ENCODE results near the gene MVB12B.

MVB12B gene

DNA sequence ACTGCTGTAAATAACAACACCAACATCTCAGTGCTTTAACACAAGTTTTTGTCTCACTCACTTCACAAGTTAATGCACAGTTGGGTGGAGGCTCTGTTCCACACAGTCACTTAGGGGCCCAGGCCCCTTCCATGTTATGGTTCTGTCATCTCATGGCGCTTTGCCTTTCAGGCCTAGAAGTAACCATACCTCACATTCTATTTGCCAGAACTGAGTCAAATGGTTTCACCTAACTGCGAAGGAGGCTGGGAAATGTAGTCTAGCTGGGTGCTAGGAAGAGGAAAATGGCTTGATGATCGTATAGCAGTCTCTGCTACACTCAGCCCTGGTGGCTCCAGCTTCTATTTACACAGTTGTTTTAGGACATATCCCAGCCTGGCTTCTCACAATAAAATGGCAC, 23.1 kb upstream of the MVB12B start:
- no peak for DNase-seq (ENCODE audit: low spot score)

DNA sequence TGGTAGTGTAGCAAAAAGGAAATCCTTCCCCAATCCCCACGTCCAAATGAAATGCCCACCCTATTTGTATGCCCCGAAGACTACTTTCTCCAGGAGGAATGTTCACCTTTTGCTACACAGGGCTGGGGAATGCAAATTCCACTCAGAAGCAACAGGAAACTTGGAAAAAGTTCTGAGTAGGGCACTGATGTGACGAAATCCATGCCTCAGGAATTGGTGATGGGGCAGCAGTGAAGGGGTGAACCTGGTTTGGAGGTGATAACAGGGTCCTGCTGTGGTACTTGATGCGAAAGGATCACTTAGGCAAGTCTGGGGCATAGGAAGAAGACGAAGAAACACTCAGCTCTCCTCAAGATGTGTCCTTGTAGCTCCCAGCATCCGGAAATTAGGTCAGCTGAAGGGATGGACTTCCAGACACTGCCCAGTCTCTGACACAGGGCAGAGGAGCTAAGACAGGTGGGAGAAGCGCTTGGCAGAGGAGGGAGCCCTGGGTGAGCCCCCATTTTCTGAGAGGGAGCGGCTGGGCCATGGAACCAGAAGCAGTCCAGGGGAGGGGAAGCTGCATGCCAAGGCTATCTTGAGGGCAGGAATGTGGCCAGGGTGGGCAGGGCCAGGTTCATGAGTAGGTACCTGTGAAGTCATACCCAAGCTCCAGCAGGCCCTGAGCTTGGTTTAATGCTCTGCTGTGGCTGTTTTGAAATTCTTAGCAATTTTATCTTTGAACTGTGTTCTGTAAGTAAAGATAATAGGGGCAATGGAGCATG, 22.2 kb upstream of the MVB12B start:
- no peak for DNase-seq (ENCODE audit: low spot score)

DNA sequence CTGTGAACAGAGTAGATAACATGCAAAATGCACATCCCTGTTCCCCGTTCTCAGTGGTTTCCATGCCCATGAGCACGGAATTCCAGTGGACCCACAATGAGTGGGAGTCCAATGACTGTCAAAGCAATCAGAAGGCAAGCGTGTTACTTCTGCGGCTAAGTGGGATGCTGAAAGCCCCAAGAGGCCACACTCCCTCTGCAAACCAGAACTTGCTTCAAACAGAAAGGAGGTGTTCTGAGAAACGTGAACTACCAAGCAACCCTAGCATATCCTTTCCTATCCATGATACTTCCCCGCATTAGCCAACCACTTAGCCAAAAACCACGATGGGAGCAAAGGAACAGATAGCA, 21.7 kb upstream of the MVB12B start:
- no peak for DNase-seq (ENCODE audit: low spot score)

DNA sequence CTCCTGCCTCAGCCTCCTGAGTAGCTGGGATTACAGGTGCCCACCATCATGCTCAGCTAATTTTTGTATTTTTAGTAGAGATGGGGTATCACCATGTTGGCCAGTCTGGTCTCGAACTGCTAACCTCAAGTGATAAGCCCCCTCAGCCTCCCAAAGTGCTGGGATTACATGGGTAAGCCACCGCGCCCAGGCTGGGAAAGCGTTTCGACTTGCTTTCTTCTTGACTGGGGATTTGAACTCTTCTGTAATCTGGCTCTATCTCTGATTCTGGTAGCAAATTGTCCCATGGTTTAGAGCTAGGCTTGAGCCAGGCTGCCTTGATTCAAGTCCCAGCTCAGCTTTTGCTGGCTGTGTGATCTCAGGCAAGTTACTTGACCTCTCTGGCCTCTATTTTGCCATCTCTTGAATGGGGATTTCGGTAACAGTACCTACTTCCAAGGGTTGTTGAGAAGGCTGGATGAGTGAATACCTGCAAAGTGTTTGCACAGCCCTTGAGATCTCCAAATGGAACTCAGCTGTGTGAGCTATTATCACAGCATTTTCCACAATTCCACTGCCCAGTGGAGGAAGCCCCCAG, 20.5 kb upstream of the MVB12B start:
- DNase-seq (ENCODE audit: low spot score): no peak

DNA sequence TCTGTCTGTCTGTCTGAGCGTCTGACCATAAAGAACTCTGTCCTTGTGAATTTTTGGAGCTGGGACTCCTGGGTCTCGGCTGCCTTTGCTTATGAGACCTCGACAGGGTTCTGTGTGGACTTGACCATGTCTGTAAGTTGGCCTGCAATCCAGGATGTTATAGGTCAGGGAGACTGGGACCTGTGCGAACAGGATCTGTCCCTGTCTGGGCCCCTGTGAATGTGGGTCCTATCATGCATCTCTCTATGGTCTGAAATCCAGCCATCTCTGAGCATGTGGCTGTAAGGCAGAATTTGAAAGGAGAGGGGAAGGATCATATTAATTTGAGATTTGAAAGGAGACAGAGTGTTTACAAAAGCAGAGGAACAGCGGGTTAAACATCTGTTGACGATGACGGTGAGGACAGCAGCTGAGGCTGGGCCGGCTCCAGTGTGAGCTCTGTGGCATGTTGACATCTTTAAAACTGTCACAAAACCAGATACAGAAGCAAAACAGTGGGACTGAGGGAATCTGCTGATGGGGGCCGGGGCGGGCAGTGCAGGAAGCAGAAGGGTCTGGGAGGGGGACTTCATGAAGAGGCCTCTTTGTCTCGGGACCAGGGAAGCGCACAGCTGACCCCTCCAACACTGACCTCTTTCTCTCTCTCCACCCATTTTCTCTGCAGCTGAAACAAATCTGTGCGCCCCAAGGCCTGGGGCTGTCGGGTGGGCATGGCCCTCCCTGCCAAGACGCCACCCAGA, 19.1 kb upstream of the MVB12B start:
- no peak for DNase-seq (ENCODE audit: low spot score)

DNA sequence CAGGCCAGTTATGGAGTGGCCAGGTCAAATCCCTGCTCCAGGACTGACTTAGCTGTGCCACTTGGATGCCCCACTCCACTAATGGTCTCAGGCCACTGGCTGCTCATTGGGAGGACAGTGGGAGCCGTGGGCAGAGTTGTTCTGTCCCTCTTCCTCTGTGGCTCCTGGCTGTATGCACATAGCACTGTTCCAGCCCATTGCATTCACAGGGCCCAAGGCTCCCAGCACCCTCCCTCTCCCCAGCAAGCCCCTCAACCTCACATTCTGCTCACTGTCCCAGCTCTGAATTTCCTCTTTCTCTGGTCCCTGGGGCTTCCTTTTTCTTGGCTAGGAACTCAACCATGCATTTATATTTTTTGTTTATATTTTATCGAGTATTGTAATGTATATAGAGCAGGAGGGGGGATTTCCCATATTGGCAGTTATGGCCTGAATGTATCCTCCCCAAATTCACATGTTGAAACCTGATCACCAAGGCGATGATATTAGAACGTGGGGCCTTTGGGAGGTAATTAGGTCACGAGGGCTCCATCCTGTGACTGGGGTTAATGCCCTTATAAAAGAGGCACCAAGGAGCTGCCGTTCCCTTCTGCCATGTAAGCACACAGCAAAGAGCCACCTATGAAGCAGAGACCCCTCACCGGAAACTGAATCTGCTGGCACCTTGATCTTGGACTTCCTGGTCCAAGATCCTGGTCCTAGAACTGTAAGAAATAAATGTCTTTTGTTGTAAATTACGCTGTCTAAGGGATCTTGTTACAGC, 17.0 kb upstream of the MVB12B start:
- DNase-seq (ENCODE audit: low spot score): no peak

DNA sequence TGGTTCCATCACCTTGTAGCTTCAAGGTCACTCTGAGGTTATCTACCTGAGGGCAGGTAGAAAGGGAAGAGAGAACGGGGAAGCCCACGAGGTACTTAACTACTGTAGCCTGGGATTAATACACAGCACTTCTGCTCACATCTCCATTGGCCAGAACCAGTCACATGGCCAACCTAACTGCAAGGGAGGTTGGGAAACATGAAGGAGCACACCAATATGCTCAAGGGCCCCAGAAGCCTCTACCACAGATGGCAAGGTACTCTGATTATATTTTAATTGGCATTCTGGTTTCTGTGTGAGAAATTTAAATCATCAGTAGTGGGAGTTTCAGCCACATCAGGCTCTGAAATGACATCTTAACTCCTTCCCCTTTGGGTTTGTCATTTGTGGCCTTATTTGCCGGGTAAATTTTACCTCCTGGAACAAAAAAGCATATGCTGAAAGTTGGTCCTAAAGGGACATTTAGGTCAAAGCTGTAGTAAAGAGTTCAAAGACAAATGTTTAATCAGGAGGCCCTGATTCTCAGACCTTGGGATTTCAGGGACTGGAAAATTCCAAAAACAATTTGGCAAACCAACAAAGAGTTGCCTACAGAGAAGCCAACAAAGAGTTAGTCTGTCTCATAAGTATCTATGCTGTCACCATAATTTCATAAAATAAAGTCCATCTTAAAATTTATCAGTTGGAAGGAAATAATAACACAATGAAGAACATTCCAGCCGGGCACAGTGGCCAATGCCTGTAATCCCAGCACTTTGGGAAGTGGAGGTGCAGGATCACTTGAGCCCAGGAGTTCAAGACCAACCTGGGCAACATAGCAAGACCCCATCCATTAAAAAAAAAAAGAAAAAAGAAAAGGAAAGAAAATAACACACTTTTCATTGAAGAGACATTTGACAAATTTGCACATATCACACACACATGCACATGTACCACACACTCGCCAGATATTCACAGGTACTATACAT, 13.8 kb upstream of the MVB12B start:
- no peak for DNase-seq (ENCODE audit: low spot score)

DNA sequence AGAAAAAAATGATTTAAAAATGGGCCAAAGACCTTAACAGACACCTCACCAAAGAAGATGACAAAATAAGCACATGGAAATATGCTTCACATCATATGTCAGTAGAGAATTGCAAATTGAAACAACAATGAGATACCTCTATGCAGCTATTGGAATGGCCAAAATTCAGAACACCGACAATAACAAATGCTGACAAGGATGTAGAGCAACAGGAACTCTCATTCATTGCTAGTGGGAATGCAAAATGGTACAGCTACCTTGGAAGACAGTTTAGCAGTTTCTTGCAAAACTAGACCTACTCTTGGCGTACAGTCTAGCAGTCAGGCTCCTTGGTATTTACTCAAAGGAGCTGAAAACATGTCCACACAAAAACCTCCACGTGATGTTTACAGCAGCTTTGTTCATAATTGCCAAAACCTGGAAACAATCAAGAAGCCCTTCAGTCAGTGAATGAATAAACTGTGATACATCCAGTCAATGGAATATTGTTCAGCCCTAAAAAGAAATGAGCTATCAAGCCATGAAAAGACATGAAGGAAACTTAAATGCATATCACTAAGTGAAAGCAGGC, 10.5 kb upstream of the MVB12B start:
- DNase-seq (ENCODE audit: low spot score): no peak

DNA sequence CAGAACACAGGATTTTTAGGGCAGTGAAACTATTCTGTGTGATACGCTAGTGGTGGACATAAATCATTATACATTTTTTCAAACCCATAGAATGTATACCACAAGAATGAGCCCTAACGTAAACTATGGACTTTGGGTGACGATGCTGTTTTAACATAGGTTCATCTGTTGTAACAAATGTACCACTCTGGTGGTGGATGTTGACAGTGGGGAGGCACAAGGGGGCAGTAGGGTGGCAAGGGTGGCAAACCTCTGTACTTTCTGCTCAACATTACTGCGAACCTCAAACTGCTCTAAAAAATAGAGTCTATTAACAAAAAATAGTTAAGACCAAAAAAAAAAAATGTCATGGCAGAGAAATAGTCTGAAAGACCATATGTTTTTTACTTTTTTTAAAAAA, 9.1 kb upstream of the MVB12B start:
- DNase-seq (ENCODE audit: low spot score): peak; percentile 59

DNA sequence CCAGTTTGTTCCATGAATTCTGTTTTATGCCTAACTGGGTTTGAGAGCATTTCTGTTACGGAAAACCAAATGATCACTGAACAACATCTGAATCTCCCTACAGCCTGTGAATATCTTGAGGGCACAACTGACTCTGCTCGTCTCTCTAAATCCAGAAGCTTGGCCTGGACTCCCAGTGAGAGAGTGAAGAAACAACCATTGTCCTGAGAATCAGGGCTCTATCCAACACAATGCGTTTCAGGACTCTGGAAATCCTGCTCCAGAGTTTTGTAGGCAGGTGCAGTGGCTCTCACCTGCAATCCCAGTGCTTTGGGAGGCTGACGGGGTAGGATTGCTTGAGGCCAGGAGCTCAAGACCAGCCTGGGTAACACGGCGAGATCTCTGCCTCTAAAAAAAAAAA, 7.8 kb upstream of the MVB12B start:
- DNase-seq (ENCODE audit: low spot score): no peak

DNA sequence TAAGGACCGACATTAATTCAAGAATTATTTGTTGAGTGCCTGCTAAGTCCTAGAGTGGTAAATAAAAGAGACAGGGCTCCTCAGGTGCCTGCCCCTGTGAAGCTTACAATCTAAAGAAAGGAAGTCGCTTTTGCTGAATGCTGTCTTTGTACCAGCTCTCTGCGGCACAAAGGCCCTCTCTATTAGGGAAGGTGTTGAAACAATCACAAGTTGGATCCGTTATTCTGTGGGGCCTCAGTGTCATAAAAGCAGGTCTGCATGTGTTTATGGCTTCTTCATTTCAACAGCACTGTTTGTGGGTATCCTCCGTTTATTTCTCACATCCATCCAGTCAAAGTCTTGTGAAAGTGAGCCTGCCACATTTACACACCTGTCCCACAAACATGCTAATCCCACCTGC, 7.0 kb upstream of the MVB12B start:
- no peak for DNase-seq (ENCODE audit: low spot score)

DNA sequence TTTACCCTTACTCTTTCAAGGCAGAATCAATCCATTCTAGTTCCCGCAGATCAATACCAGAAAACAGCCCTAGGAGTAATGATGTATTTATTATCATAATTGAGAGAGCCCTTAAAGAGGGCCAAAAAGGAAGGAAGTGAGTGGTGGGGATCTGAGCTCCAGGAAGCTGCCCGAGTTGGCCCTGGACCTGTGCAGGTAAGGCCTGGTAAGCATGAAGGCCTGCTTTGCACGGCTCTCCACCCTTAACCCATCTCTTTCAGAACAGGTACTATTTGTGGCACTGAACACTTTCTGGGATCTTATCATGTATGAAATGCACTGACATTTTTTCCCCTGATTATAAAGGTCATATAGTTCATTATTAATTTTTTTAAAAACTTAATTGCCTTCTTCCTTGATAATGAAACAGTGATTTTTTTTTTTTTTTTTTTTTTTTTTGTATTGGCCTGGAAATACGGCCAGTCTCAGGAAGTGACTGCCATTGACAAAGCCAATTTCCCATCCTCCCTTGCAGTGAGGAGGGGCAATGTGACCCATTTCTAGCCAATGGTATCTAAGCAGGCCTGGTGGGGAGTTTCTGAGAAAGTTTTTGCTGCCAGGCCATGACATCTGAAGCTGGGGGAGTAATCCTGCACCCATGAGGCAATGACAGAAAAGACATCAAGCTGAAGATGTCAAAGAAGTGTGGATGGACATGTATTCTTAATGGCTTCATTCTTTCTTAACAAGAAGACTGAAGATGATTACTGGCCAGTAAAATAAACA, 6.3 kb upstream of the MVB12B start:
- no peak for DNase-seq (ENCODE audit: low spot score)

DNA sequence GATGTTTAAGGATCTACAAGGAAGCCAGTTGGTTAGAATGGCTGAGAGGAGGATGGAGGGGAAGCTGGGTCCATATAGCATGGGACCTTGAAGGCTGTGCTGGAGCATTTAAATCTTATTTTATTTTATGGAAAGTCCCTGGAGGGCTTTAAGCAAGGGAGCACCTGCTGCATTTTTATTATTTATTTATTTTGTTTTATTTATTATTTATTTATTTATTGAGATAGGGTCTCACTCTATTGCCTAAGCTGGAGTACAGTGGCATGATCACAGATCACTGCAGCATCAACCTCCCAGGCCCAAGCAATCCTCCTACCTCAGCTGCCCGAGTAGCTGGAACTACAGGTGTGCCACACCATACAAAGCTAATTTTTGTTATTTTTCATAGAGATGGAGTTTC, 4.9 kb upstream of the MVB12B start:
- DNase-seq (ENCODE audit: low spot score): no peak

DNA sequence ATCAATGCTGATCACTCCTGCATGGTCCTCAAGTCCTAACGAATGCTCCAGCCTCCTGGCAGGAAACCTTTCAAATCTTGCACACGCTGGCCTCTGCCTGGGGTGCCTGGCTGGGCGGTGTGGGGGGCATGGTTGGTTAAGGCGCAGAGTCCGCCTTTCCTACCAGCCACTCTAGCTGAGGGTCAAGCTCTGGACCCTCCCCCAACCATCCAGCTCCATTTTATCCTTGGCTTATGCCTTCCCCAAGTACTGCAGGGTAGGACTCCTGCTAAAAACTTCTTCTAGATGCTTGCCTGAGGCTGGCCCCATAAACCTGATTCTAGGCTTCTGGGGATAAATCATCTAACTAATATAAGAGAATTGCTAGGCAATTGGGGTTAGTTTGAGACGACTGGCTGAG, 808 bp upstream of the MVB12B start:
- DNase-seq (ENCODE audit: low spot score): no peak

DNA sequence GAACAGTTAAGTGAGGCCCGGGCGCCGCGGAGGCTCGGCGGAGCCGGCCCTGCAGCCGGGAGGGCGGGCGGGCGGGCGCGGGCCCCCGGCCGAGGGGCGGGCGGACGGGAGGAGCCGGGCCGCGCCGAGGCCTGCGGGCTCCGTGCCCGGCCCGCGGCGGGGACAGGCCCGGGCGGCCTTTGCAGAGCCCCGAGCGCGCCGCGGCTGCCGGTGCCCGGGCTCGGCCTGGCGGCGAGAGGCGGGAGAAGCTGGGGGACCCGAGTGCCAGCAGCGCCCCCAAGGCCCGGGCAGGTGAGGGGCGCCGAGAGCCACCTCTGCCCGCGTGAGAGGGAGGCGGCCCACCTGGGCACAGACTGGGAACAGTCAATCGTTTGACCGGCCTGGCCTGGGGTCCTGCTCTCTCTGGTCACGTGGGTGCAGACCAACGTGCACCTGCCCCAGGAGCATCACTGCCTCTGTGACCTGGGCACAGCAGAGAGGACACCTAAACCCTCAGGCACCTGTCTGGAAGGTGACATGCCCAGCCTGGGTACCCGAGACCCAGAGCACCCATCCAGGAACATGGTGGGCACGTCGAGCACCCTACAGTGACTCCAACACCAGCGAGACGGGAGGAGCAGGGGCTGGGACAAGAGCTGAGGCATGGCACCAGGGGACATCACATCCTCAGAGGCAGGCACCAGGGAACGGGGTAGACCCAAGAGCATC, 531 bp downstream of the MVB12B start:
- DNase-seq (ENCODE audit: low spot score): no peak

DNA sequence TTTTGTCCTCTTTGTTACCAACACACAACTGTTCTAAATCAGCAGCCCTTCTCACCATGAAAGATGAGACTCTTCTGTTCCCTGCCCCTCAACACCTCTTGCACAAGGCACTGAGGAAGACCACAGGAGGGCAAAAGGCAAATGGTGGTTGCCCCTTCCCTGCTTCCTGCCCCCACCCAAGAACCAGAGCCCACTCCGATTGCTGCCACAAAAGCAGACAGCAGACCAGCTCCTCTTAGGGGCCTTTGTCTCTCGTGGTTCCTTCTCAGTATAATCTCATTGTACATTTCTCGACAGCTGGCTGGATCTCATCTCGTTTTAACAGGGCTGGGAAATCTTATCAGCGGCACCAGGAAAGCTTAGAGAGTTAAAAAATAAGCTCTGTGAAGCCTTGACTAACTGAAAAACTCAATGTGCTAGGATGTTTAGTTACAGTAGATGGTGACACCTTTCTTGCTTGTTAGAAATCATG, 1.1 kb downstream of the MVB12B start:
- no peak for DNase-seq (ENCODE audit: low spot score)

DNA sequence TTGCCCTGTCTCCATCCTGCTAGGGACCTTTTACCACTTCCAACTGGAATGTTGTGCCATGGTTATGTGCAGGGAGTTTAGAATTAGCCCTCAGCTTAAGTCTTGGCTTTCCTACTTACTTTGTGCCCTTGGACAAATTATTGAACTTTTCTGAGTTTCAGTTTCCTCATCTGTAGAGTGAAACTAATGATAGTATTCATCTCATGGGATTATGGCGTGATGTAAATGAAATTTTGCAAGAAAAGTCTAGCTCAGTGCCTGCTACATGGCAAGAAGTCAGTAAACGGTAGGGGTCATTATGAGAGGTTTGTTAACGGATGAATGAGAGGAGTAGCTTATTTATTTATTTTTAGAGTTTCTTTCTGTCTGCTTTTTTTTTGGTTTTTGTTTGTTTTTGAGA, 1.8 kb downstream of the MVB12B start:
- DNase-seq (ENCODE audit: low spot score): no peak

DNA sequence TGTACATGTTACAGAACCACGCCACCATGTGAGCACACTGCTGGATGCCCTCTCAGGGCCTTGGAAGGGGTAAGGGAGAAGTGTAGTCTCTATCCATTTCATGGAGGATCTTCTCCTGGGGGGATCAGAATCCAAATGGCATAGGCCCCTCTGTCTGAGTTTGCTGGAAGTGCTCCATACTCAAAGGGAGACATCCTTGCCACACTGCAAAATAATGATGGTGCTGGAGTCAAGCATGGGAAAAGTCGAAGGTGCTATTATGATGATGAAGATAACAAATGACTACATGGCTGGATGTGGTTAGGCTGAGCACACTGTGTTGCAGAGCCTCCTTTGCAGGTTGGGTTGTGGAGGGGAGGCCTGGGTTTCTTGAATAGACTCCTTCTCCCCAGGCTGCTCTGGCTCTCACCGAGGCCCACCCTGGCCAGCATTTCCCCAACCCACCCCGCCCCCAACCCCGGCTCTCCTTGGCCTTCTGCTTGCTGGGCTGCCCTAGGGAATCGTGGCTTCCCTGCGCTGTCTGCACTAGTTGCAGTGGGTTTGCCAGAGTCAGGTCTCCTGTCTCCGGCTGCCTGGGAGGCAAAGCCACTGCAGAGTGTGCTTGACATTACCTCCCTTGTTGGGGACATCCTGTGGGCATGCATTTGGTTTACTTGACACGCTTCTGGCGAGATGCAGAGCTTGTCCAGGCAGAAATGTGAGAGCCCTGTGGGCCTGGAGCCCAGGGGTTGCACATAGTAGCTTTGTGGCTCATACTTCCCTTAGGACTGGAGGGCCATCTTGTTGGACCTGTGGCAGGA, 3.0 kb downstream of the MVB12B start:
- DNase-seq (ENCODE audit: low spot score): peak; percentile 19

DNA sequence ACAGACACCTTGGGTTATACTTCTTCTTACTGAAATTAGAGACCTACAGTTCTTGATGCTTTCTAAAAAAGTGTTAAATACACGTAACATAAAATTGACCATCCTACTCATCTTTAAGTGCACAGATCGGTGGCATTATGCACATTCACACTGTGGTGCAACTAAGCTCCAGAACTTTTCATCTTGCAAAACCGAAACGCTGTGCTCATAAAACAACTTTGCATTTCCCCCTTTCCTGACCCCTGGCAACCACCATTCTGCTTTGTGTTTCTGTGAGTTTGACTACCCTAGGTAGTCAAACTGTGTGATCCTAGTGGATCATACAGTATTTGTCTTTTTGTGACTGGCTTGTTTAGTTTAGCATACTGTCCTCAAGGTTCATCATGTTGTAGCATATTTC, 3.9 kb downstream of the MVB12B start:
- no peak for DNase-seq (ENCODE audit: low spot score)
